Measurements from ENCODE around the gene FOLR1.
"Not testable (repeated sequence)": the region's sequence is repeated elsewhere in the genome, so short reads cannot be mapped to it uniquely, and the experiment has no call there.

Gene FOLR1
- long read RNA-seq: 0 reads

DNA sequence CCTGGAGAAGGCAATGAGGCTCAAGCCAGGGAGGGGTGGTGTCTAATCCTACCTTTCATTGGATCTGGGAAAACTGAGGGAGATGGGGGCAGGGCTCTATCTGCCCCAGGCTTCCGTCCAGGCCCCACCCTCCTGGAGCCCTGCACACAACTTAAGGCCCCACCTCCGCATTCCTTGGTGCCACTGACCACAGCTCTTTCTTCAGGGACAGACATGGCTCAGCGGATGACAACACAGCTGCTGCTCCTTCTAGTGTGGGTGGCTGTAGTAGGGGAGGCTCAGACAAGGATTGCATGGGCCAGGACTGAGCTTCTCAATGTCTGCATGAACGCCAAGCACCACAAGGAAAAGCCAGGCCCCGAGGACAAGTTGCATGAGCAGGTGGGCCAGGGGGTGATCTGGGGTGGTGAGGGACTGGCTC, at the start of gene FOLR1:
Gene FOLR1 (plus strand): TSS at position 180 of the 421 bp plus-strand sequence. CDS start 34 bp downstream, at position 214.
- DNase-seq (ENCODE audit: low read depth in 1 of 2, low spot score in 1 of 2): no peak
- no peak for TF ChIP-seq GABPA (IDR thresholded peaks at IDR 0.05; ENCODE audit: low read depth)
- TF ChIP-seq SPI1 (IDR thresholded peaks at IDR 0.05; ENCODE audit: borderline replicate concordance, low read depth): no peak
- TF ChIP-seq, protein P1, sequence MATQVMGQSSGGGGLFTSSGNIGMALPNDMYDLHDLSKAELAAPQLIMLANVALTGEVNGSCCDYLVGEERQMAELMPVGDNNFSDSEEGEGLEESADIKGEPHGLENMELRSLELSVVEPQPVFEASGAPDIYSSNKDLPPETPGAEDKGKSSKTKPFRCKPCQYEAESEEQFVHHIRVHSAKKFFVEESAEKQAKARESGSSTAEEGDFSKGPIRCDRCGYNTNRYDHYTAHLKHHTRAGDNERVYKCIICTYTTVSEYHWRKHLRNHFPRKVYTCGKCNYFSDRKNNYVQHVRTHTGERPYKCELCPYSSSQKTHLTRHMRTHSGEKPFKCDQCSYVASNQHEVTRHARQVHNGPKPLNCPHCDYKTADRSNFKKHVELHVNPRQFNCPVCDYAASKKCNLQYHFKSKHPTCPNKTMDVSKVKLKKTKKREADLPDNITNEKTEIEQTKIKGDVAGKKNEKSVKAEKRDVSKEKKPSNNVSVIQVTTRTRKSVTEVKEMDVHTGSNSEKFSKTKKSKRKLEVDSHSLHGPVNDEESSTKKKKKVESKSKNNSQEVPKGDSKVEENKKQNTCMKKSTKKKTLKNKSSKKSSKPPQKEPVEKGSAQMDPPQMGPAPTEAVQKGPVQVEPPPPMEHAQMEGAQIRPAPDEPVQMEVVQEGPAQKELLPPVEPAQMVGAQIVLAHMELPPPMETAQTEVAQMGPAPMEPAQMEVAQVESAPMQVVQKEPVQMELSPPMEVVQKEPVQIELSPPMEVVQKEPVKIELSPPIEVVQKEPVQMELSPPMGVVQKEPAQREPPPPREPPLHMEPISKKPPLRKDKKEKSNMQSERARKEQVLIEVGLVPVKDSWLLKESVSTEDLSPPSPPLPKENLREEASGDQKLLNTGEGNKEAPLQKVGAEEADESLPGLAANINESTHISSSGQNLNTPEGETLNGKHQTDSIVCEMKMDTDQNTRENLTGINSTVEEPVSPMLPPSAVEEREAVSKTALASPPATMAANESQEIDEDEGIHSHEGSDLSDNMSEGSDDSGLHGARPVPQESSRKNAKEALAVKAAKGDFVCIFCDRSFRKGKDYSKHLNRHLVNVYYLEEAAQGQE (IDR thresholded peaks at IDR 0.05; ENCODE audit: insufficient replicate concordance, low read depth): no peak
- H3K27ac ChIP-seq (replicated peaks): no peak within 1 kb of the TSS
- no peaks in the 10 kb centered on the region for H3K27me3 ChIP-seq (ENCODE audit: insufficient read depth, poor library complexity, severe bottlenecking)
- no peak within 1 kb of the TSS for H3K4me3 ChIP-seq (replicated peaks; ENCODE audit: insufficient read depth, low read length)

DNA sequence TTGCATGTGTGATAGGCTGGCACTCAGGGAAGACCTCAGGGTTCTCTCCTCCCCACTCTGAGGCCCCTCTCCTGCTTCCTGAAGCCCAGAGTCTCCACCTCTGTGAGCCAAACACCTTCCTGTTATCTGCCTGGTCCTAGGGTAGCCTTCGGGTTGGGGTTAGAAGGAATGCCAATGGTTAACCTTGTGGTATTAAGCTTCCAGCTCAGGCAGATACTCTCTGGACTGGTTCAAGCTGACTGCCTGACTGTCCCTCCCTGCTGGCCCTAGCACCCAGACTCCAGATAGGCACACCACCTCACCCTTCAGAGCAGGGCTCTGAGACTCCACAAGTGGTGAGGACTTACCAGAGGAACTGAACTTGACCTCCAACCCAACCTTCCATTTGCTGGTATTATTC, 49.4 kb upstream of the FOLR1 start:
- not testable (repeated sequence) for H3K27me3 ChIP-seq (ENCODE audit: insufficient read depth, poor library complexity, severe bottlenecking); H3K27ac ChIP-seq (replicated peaks); H3K4me3 ChIP-seq (replicated peaks; ENCODE audit: insufficient read depth, low read length); DNase-seq (ENCODE audit: low read depth in 1 of 2, low spot score in 1 of 2)

DNA sequence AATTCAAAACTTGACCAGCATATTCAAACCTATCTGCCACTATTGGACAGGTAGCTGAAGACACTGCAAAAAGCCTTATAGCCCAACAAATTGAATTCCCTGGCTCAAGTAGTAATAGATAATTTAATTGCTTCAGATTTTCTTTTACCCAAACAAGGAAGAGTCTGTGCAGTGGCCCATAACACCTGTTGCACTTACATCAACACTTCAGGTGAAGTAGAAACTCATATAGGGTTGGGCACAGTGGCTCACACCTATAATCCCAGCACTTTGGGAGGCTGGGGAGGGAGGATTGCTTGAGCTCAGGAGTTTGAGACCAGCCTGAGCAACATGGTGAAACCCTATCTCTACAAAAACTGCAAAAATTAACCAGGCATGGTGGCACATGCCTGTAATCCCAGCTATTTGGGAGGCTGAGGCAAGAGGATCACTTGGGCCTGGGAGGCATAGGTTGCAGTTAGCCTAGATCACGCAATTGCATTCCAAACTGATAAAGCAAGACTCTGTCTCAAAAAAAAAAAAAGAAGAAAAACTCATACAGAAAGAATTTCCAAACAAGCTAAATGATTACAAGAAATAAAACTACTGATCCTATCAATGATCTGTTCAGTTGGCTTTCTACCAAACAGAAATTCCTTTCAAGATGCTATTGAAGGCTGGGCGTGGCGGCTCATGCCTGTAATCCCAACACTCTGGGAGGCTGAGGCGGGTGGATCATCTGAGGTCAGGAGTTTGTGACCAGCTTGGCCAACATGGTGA, 47.0 kb upstream of the FOLR1 start:
- Histone ChIP-seq H3K4me3 (replicated peaks; ENCODE audit: insufficient read depth, low read length) (no peak overlapping the region), H3K27ac (replicated peaks) (no peak overlapping the region), H3K27me3 (ENCODE audit: insufficient read depth, poor library complexity, severe bottlenecking) (no peaks in the 10 kb centered on the region)
- DNase-seq (ENCODE audit: low read depth in 1 of 2, low spot score in 1 of 2): no peak
- TF ChIP-seq POLR2AphosphoS5 (IDR thresholded peaks at IDR 0.05; ENCODE audit: low read depth): no peak
- no peak for TF ChIP-seq SPI1 (IDR thresholded peaks at IDR 0.05; ENCODE audit: borderline replicate concordance, low read depth)
- TF ChIP-seq, protein P1 (IDR thresholded peaks at IDR 0.05; ENCODE audit: insufficient replicate concordance, low read depth): no peak
- TF ChIP-seq GABPA (IDR thresholded peaks at IDR 0.05; ENCODE audit: low read depth): no peak
- TF ChIP-seq, protein P2, sequence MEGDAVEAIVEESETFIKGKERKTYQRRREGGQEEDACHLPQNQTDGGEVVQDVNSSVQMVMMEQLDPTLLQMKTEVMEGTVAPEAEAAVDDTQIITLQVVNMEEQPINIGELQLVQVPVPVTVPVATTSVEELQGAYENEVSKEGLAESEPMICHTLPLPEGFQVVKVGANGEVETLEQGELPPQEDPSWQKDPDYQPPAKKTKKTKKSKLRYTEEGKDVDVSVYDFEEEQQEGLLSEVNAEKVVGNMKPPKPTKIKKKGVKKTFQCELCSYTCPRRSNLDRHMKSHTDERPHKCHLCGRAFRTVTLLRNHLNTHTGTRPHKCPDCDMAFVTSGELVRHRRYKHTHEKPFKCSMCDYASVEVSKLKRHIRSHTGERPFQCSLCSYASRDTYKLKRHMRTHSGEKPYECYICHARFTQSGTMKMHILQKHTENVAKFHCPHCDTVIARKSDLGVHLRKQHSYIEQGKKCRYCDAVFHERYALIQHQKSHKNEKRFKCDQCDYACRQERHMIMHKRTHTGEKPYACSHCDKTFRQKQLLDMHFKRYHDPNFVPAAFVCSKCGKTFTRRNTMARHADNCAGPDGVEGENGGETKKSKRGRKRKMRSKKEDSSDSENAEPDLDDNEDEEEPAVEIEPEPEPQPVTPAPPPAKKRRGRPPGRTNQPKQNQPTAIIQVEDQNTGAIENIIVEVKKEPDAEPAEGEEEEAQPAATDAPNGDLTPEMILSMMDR (IDR thresholded peaks at IDR 0.05; ENCODE audit: insufficient read depth, low read length): no peak

DNA sequence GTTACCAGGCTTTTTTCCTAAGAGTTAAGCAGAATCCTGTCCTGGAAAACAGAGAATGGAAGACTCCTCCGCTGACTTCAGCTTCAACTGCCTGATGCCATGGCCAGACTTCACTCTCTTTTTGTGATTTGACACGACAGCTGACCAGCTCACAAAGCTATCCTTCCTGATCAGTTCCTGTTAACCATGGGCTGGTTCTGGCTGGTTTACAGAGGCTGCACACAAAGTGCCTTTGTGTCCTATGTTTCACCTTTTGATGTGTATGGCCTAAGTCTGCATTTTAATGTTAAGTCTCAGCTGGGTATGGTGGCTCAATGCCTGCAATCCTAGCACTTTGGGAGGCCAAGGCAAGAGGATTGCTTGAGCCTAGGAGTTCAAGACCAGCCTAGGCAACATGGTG, 45.3 kb upstream of the FOLR1 start:
- TF ChIP-seq POLR2AphosphoS5 (IDR thresholded peaks at IDR 0.05; ENCODE audit: low read depth) (no peak), SPI1 (IDR thresholded peaks at IDR 0.05; ENCODE audit: borderline replicate concordance, low read depth) (no peak), GABPA (IDR thresholded peaks at IDR 0.05; ENCODE audit: low read depth) (no peak)
- TF ChIP-seq, protein P2 (IDR thresholded peaks at IDR 0.05; ENCODE audit: insufficient read depth, low read length): no peak
- TF ChIP-seq, protein P1 (IDR thresholded peaks at IDR 0.05; ENCODE audit: insufficient replicate concordance, low read depth): no peak
- no peak for DNase-seq (ENCODE audit: low read depth in 1 of 2, low spot score in 1 of 2)
- Histone ChIP-seq H3K27ac (replicated peaks) (no peak overlapping the region), H3K4me3 (replicated peaks; ENCODE audit: insufficient read depth, low read length) (no peak overlapping the region), H3K27me3 (ENCODE audit: insufficient read depth, poor library complexity, severe bottlenecking) (no peaks in the 10 kb centered on the region)
